Kidney (tissue), 14 donors: ENCODE measurements around the gene MEX3A. TPM values are rescaled to one million over a fixed set of nuclear protein-coding genes. Genes with fewer than 3 reads are reported as not detected.

Experiments
- DNase-seq, 5 donors: peaks; one replicate each; pipeline ENCODE4 v3.0.0-alpha.2; 2013 to 2020
- FAIRE-seq: peaks from 2 replicates; lab custom pipeline; 2012; peaks lifted over from hg19 to GRCh38; lab: Jason Lieb, UNC
- H3K27ac ChIP-seq, 2 donors: one replicate each; pipeline ENCODE4 v1.7.0; 2013; ENCODE audit warnings: low read depth in 2 of 2, low read length in 2 of 2, inconsistent platforms in 1 of 2
- H3K27me3 ChIP-seq: one replicate; pipeline ENCODE4 v1.7.1; 2013; ENCODE audit warnings: low read length, inconsistent platforms; ENCODE audit not compliant: control insufficient read depth, insufficient read depth
- H3K36me3 ChIP-seq, 3 donors: one replicate each; pipeline versions ENCODE4 v1.7.0 to v1.7.1; 2013; ENCODE audit warnings: low read length in 3 of 3, control low read depth in 1 of 3, inconsistent platforms in 1 of 3; ENCODE audit not compliant: insufficient read depth in 3 of 3, control insufficient read depth in 2 of 3
- H3K4me1 ChIP-seq, 3 donors: one replicate each; pipeline versions ENCODE4 v1.7.0 to v1.7.1; 2013; ENCODE audit warnings: low read length in 3 of 3, inconsistent platforms in 1 of 3, low read depth in 1 of 3; ENCODE audit not compliant: control insufficient read depth in 2 of 3, insufficient read depth in 2 of 3
- H3K4me3 ChIP-seq, 3 donors: one replicate each; pipeline versions ENCODE4 v1.7.0 to v1.8.1; 2013; ENCODE audit warnings: low read length in 3 of 3, control low read depth in 1 of 3, inconsistent platforms in 1 of 3
- H3K9ac ChIP-seq, 3 donors: one replicate each; pipeline versions ENCODE4 v1.7.0 to v1.7.1; 2013; ENCODE audit warnings: low read length in 3 of 3, control low read depth in 1 of 3, inconsistent platforms in 1 of 3
- H3K9me3 ChIP-seq, 3 donors: one replicate each; pipeline versions ENCODE4 v1.7.0 to v1.7.1; 2013; ENCODE audit warnings: low read length in 3 of 3, control low read depth in 1 of 3, inconsistent platforms in 1 of 3; ENCODE audit not compliant: control insufficient read depth in 2 of 3, insufficient read depth in 1 of 3
- intact Hi-C: fragments of 100-400 bp; cut with DNase I; formaldehyde crosslinking; loops from one replicate; pipeline ENCODE4 v1.11.1; 2022
- polyA plus RNA-seq: library from polyadenylated mRNA; stranded (reverse); fragments of 350-450 nt; fragmentation: Illumina TruSeq; extraction: RNeasy Lipid Tissue Mini Kit (QIAGEN cat#74804); gene quantifications from one replicate; pipeline ENCODE4 v1.2.3, GENCODE V29; 2014; ENCODE audit warnings: low read depth, low replicate concordance; ENCODE audit not compliant: insufficient read depth
- total RNA-seq: library from RNA; stranded (reverse); fragmentation: NEBNext Ultra II Directional; extraction: Animal tissue kit (Norgen Biotek cat#: 25700); gene quantifications from one replicate; pipeline ENCODE4 v1.2.1, GENCODE V29; 2021
- TF ChIP-seq, protein P1 (sequence below): IDR thresholded peaks from 3 replicates; pipeline ENCODE4 v1.5.1; 2012; ENCODE audit warnings: mild to moderate bottlenecking, moderate library complexity, borderline replicate concordance; ENCODE audit not compliant: insufficient read depth; ENCODE audit errors: extremely low read depth
- donor health status: control.
- donor health status: control.
- donor health status: control.
- donor health status: control.
- donor health status: control.
- donor health status: DM: yes; HTN: yes; CAD: no.
- donor health status: Normal renal cell carcinoma (clear cell type).

MEX3A gene
- total and polyA plus RNA-seq, 2 donors from 2014 or later, result 1.0 to 1.7 TPM

DNA sequence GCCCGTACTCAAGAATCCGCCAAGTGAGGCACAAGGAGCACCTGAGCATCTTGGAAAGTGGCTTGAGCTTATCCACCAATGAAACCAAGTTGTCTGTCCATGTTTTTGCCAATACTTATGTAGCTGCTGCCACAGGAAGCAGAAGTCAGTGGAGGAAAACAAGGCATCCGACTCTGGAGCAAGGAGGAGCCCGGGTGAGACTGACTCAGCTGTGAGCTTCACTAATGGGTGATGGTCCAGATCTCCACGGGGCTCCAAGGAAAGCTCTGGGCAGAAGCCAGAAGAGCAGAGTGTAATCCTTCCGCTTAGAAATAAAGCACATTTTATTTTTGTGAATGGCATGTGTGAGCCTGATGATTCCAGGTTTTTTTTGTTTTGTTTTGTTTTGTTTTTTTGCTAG, 49.3 kb downstream of the MEX3A start:
- no peak overlapping the region for H3K27ac ChIP-seq
- FAIRE-seq (no peak), DNase-seq (no peak)

DNA sequence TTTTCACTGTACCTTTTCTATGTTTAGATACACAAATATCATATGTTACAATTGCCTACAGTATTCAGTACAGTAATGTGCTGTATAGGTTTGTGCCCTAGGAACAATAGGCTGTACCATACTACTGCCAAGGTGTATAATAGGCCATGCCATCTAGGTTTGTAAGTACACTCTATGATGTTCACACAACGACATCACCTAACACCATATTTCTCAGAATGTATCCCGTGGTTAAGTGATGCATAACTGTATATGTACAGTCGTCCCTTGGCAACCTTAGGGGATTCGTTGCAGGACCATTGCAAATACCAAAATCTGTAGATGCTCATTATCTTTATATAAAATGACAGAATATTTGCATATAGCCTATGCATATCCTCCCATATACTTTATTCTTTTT, 55.7 kb downstream of the MEX3A start:
- Histone ChIP-seq H3K36me3 (no peaks in the 10 kb centered on the region), H3K27ac (no peak overlapping the region), H3K27me3 (no peaks in the 10 kb centered on the region), H3K9me3 (no peaks in the 10 kb centered on the region), H3K4me3 (no peak overlapping the region), H3K9ac (no peak overlapping the region), H3K4me1 (no peaks in the 10 kb centered on the region)
- no peak for FAIRE-seq
- TF ChIP-seq, protein P1, sequence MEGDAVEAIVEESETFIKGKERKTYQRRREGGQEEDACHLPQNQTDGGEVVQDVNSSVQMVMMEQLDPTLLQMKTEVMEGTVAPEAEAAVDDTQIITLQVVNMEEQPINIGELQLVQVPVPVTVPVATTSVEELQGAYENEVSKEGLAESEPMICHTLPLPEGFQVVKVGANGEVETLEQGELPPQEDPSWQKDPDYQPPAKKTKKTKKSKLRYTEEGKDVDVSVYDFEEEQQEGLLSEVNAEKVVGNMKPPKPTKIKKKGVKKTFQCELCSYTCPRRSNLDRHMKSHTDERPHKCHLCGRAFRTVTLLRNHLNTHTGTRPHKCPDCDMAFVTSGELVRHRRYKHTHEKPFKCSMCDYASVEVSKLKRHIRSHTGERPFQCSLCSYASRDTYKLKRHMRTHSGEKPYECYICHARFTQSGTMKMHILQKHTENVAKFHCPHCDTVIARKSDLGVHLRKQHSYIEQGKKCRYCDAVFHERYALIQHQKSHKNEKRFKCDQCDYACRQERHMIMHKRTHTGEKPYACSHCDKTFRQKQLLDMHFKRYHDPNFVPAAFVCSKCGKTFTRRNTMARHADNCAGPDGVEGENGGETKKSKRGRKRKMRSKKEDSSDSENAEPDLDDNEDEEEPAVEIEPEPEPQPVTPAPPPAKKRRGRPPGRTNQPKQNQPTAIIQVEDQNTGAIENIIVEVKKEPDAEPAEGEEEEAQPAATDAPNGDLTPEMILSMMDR, result no peak
- intact Hi-C loops, result no loop called here
- no peak for DNase-seq

More for the DNA sequence above, 49.3 kb downstream of the MEX3A start:
- Histone ChIP-seq H3K36me3 (peaks cover 0 to 5% (median 2%) of the 10 kb centered on the region in 3 donors), H3K4me1 (no peaks in the 10 kb centered on the region), H3K9ac (no peak overlapping the region), H3K4me3 (no peak overlapping the region), H3K9me3 (no peaks in the 10 kb centered on the region), H3K27me3 (no peaks in the 10 kb centered on the region)
- TF ChIP-seq, protein P1, result no peak
- intact Hi-C loops, result no loop called here

DNA sequence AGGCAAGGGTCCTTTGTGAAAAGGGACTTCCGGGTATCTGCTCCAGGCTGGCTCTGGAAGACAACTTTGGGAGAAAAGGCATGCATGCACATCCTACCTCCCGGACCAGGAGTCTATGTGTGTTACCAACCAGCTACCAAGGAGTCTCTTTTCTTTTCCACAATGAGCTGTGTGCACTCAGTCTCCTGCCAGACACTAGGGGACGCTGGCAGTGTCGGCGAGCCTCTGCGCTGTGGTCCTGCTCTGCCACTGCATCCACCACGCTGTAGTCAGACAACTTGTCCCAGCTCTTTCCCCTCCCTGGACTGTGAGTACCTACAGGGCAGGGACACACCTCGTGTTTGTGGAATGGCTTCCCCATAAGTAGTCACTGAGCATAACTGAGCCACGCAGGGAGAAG, 56.4 kb downstream of the MEX3A start:
- Histone ChIP-seq H3K36me3 (no peaks in the 10 kb centered on the region), H3K27ac (no peak overlapping the region), H3K9me3 (no peaks in the 10 kb centered on the region), H3K27me3 (no peaks in the 10 kb centered on the region), H3K9ac (no peak overlapping the region), H3K4me1 (no peaks in the 10 kb centered on the region), H3K4me3 (no peak overlapping the region)
- no peak for FAIRE-seq
- DNase-seq, result peak in 4 of 5 donors; percentile 52 to 63 (median 60)
- intact Hi-C loops, result no loop called here
- TF ChIP-seq, protein P1, result peak; percentile 24

DNA sequence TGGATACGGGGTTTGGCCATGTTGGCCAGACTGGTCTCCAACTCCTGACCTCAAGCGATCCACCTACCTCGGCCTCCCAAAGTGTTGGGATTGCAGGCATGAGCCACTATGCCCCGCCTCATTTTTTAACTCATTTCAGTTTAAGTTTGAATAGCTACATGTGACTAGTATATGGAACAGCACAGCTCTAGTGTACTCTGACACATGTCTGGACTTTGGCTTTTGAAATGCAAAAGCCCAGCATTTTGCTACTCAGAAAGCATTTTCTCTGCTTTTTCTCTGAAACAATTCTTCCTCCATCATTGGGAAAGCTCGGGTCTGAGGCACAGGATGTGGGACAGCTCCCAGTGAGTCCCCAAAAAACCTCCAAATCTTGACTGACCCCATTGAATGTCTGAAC, 57.5 kb downstream of the MEX3A start:
- Histone ChIP-seq H3K9ac (no peak overlapping the region), H3K27ac (no peak overlapping the region), H3K9me3 (no peaks in the 10 kb centered on the region), H3K4me1 (peaks cover 2 to 5% (median 5%) of the 10 kb centered on the region in 3 donors), H3K27me3 (no peaks in the 10 kb centered on the region), H3K4me3 (peak overlapping the region in 1 of 3 donors; percentile 29), H3K36me3 (no peaks in the 10 kb centered on the region)
- FAIRE-seq (no peak), DNase-seq (no peak)
- TF ChIP-seq, protein P1, result no peak
- intact Hi-C loops, result no loop called here
